Medulla oblongata (tissue), 1 donor: ENCODE measurements around the gene FUT7.

Experiments used
- DNase-seq: peaks from one replicate; pipeline ENCODE4 v3.0.0-alpha.2; 2015; ENCODE audit errors: extremely low spot score

The FUT7 gene

DNA sequence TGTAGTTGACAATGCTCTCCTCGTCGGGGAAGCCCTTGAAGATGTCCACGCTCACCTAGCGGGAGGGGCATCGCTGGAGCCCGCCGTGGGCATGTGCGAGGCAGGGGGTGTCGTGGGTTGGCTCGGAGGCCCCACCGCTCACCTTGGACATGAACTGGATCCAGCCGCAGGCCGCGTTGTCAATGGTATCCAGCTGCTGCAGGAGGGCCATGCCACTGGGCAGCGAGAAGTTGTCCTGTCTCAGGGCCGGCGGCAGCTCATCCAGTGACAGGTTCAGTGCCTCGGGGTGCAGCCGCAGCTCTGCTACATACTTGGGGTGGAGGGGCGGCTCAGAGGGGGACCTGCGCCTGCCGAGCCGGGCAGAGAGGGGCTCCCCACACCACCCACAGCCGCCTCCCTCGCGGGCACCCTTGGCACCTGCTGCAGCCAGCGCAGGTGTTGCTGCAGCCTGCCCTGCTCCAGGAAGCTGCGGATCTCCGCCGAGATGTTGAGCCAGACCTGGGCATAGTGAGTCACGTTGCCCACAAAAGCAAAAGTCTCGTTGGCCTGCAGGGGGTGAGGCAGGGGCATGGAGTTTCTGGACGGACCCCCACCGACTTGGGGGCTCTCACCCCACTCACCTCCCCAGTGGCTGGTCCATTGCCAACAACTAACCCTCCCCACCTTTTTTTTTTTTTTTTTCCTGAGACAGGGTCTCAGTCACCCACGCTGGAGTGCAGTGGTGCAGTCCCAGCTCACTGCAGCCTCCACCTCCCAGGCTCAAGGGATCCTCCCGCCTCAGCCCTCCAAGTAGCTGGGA, 12.9 kb downstream of the FUT7 start:
- no peak for DNase-seq

DNA sequence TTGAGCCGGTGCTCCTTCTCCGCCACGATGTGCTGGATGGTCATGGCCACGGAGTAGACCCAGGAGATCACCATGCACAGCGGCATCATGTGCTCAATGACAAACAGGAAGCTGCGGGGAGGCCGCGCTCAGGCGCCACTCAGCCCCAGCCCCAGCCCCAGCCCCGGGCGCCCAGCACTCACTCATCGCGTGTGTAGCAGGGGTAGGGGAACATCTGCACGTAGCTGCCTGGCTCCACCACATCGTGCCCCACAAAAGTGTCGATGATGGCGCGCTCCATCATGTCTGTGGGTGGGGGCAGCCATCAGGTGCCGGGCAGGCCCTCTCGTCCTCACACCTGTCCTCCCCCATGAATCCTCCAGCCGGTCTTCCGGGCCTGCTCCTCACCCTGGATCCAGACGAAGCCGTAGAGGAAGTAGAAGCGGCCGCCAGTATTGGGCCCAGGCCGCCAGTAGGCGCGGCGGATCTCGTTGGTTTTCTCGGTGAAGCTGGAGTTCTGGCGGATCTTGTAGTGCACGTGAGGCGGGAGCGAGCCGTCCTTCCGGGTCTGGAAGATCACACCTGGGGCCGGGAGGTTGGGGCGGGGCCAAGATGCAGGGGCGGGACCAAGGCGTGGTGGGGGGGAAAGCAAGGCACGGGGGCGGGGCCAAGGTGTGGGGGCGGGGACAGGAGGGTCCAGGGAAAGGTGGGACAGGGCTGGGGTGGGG, 13.9 kb downstream of the FUT7 start:
- no peak for DNase-seq

DNA sequence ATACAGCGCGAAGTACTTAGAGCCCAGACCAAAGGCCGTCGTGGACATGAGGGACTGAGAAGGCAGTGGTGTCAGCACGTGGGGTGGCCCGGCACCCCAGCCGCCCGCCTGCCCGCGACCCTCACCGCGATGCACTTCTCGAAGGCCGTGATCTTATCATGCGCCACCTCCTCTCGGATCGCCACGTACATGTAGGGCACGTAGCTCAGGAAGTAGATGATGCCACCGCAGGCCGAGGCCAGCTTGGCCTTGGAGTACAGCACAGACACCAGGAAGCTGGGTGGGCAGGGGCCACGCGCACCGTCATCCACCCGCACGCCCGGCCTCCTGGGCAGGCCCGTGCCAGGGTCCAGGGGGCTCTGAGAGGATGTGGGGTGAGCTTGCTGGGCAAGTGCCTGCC, 14.8 kb downstream of the FUT7 start:
- DNase-seq = no peak

DNA sequence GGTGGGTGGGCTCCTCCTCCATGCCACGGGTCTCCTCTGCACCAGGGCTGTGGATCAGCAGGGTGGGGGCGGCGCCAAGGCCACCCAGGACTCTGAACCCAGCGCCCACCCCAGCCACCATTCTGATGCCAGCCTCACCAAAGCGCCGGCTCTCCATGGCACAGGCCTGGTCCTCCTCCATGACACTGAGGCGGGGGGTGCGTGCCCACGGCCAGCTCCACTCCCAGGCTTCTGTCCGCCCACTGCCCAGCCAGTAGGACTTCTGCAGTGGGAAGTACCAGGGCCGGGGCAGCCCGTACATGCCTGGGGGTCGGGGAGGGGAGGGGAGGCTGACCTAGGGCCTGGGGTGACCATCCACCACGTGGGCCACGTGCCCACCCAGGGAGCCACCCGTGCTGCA, 15.5 kb downstream of the FUT7 start:
- no peak for DNase-seq

DNA sequence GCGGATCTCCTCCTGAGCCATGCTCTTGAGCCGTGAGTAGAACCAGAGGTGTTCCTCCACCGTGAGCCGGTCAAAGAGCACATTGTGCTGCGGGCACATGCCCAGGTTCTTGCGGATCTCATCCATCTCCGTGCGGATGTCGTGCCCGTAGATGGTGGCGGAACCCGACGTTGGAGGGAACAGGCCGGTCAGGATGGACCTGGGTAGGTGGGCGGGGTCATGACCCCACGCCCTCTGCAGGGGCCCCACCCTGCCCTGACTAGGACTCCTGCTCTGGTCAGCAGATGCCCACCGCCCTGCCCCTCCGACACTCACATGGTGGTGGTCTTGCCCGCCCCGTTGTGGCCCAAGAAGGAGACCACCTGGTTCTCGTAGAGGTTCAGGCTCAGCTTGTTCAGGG, 15.9 kb downstream of the FUT7 start:
- no peak for DNase-seq

DNA sequence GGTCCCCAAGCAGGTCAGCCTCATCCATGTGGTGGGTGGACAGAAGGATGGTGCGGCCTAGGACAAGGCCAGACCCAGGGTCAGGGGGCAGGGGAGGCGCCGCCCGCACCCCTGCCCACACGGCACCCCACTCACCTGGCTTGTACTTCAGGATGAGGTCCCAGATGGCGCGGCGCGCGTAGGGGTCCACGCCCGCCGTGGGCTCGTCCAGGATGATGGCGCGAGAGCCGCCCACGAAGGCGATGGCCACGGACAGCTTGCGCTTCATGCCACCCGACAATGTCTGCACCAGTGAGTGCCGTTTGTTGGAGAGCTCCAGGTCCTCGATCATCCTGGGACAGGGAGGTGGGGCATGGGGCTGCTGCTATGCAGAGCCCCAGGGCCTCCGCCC, 16.4 kb downstream of the FUT7 start:
- DNase-seq = no peak

DNA sequence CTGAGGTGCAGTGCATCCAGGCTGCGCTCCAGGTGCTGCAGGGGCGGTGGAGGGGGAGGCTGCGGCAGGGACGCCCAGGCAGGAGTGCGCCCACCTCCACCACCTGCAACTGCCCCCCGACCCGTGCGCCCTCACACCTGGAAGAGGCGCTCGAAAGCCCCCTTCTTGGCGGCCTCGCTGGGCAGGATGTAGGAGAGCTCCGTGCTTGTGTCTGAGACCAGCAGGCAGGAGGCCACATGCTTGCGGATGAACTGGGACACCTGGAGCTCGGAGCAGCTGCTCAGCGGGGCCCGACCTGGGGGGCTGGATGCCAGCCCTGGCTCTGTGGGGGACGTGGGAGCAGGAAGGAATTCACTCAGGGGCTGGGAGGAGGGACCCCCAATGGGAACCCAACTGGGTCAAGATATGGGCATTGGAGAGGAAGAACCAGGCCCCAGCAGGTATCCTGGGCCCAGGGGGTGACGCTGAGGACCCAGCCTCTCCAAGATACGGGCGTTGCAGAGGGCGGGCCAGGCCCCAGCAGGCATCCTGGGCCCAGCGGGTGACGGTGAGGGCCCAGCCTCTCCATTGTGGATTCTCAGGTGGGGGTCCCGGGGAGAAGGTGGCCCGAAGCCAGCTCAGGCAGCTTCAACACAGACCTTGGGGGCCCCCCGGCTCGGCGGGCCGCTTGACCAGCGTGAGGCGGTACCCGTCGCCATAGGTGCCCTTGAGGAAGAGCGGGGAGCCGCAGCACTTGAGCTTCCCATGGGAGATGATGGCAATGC, 16.9 kb downstream of the FUT7 start:
- no peak for DNase-seq

DNA sequence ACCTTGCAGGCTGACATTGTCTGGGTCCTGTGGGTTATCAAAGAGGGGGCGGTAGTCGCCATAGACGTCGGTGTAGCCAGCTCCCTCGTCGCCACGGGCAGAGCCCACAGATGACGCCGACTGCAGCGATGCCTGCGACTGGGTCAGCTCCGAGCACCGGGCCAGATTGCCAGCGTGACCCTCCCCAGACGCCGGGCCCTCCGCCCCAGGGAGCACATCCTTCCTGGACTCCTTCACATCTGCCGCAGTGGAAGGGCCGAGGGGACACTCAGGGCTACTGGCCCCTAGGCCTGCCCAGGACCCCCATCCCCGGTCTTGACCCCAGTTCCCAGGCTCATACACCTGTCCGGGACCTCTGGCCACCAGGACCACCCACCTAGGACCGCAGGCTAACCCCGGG, 17.7 kb downstream of the FUT7 start:
- DNase-seq = no peak

DNA sequence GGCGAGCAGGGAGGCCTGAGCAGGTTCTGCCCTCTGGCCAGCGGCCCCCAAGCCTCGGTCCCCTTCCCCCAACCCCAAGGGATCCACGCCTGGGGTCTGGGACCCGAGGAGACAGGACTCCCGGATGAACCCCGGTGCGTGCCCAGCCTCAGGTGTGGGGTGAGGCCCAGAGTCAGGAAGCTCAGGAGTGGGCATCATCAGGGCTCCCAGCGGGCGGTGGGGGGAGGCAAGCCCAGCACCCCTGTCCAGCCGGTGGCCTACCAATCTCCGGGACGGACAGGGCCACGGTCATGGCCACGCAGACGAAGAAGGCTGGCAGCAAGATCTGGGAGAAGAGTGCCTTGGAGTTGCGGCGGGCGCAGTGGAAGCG, 18.3 kb downstream of the FUT7 start:
- no peak for DNase-seq

DNA sequence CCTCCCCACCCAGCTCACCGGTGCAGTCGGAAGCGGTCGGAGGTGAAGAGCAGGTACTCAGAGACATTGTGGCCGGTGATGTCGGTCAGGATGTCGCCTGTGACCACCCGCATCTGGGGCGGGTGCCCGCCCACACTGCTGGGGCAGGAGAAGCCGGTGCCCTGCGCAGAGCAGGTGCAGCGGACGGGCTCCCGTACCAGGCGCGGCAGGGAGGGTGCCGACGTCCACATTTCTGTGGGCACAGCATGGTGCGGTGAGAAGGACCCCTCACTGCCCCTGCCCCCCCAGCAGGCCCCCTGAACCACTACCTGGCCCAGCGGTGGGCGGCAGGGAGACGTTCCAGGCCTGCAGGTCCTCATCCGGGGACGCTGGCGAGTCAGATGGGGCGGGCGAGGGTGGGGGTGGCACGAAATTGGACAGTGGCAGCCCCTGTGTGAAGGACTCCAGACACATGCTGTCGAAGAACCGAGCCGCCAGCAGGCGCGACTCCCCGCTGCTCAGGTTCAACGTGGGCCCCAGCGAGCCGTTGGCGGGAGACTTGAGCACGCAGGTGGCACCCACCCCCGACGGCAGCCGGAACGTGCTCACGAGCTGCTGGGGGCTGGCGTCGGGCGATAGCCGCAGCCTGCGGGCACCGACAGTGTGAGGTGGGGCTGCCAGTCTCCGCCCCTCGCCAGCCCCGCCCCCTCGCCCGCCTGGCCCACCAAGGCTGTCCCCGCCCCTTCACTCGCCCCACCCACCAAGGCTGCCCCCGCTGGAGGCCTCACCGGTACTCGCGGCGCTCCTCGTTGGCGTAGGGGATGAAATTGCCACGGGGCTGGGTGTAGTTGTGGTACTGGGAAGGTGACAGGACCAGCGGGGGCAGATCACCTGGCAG, 19.0 kb downstream of the FUT7 start:
- DNase-seq = no peak

DNA sequence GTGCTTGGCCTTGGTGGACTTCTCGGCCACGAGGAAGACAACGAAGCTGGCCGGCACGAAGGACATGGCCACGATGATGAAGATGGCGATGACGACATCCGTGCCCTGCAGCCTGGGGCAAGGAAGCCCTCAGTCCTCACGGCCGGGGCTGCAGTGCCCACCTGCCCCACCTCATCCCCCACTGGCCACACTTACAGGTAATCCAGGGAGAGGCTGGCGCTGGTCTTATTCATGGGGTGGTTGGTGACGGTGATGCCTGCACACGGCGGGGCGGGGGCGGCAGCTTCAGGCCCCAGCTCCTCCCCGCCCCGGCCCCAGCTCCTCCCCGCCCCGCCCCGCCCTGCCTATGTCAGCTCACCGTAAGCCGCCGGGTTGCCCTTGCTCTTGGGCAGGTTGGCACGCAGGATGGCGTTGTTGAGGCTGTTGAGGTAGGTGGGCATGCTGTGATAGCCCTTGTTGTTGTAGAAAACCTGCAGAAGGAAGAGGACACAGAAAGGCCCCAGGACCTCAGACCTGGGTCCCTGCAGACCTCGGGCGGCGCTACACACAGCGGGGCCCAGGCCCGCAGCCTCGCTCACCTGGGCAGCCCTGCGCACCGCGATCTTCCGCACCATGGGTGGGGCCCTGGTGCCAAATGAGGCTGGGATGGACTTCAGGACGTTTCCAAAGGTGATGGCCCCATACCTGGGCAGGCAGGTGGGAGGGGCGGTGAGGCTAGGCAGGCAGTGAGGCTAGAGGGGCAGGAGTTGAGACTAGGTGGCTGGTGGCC, 19.8 kb downstream of the FUT7 start:
- DNase-seq = no peak

DNA sequence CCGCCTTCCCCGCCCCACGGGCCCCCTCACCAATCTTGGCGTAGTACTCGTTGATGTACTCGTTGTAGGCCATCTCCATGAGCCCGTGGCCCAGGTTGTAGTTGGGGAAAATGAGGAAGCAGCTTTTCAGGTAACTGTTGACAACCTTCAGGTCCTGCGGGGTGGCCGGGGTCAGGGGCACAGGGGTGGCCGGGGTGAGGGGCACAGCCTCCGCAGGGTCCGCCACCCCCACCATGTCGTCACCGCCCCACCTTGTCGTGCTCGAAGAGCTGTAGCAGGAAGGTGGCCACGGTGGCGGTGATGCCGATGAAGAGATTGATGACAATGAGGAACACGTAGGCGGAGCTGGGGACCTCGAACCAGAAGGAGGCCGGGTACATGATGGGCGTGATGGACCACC, 20.7 kb downstream of the FUT7 start:
- DNase-seq = no peak

DNA sequence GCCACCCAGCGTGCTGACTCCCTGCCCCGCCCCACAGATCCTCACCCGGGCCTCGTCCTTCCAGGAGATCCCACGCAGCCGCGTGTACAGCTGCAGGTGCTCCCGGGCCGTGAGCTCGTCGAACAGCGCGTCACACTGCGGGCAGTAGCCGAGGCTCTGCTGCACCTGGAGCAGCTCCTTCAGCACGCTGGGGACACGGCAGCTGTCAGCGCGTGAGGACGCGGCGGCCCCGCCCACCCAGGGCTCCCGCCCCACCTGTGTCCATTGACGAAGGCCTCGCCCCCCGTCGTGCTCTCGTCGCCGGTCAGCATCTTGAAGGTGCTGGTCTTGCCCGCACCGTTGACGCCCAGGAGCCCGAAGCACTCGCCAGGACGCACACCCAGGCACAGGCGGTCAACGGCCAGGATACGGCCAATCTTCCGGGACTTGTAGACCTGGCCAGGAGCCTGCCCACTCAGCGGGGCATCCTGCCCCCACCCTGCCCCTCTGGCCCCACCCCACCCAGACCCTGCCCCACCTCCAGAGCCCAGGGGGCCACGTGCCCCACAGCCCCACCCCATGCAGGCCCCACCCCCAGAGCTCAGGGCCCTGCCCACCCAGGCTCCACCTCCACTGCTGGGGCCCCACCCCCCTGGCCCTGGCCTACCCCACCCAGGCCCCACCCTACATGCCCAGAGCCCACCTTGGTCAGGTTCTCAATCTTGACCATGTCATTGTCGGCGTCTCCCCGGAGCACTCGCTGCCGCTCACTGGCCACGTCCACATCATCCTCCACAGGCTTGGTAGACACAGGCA, 21.8 kb downstream of the FUT7 start:
- DNase-seq = no peak

DNA sequence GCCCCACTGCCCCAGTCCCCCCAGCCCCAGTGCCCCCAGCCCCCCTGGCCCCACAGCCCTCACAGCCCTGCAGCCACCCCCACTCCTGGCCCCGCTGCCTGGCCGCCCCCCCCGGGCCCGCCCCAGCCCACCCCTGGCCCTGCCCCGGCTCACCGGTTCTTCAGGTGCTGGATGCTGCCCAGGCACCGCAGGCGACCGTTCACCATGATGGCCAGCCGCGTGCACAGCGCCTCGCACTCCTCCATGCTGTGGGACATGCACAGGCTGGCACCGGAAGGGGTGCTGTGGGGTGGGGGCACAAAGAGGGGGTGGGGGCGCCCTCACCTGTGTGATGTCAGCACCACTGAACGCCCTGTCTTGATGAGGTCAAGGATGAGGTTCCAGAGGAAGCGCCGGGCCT, 22.7 kb downstream of the FUT7 start:
- no peak for DNase-seq

DNA sequence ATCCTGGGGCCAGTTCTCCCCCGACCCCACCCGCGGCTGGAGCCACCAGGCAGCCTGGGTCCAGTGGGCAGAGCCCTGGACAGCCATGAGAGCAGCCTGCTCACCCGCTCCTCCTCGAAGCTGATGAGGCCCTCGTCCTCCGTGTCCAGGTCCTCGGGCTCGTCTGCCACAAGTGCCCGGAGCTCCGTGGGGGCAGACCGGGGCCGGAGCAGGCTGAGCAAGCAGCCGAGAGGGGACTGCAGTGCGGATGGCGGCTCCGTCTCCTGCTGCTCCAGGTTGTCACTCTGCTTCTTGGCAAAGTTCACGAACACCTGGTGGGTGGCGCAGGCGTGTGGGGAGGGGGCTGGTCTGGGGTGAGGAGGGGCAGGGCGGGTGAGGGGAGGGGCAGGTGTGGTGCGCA, 23.6 kb downstream of the FUT7 start:
- no peak for DNase-seq

DNA sequence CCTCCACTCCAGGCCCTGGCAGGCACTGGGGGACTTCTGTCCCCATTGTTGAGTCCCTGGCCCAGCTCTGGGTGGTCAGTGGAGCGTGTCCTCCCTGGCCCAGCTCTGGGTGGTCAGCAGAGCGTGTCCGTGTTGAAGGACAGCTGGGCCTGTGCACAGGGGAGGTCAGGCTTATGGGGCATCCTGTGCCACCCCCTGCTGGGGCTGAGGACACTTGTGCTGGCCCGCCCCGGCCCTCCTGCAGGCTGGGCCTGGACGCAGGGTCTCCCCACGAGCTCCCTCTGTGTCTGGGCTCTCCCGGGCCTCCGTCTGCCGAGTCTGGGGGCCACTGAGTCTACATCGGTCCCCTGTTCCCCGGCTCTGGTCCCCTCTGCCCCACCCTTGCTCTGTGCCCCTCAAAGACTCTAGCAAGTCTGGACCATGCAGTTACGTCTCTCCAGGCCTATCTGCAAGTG, 24.0 kb downstream of the FUT7 start:
- DNase-seq = no peak

DNA sequence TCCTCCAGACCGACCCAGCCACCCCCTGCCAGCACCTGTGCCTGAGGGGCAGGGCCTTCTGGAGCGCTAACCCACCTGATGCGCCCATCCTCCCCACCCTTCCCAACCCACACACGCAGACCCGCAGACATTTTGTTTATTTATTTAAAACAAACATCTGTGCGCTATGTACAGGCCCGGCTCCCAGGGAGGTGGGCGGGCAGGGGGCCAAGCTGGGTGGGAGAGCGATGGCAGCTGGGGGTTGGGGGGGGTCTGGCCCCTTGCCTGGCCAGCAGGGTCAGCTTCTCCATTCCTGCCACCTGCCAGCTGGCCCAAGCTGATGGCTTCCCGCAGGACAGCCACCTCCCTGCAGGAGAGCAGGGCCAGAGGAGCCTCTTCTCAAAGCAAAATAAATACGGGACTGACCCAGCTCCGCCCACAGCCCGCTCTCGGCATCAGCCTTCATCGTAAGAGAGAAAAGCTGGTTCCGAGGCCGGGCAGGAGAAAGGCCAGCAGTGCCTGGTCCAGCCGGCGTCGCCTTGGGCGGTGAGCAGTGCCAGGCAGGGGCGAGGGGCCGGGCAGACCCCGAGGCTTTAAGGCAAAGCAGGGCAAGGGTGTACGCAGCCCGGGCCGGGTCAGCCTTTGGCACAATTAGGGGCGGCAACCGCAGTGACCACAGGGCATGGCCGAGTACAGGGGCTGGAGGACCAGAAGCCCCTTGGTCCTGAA, 24.6 kb downstream of the FUT7 start:
- DNase-seq = no peak

DNA sequence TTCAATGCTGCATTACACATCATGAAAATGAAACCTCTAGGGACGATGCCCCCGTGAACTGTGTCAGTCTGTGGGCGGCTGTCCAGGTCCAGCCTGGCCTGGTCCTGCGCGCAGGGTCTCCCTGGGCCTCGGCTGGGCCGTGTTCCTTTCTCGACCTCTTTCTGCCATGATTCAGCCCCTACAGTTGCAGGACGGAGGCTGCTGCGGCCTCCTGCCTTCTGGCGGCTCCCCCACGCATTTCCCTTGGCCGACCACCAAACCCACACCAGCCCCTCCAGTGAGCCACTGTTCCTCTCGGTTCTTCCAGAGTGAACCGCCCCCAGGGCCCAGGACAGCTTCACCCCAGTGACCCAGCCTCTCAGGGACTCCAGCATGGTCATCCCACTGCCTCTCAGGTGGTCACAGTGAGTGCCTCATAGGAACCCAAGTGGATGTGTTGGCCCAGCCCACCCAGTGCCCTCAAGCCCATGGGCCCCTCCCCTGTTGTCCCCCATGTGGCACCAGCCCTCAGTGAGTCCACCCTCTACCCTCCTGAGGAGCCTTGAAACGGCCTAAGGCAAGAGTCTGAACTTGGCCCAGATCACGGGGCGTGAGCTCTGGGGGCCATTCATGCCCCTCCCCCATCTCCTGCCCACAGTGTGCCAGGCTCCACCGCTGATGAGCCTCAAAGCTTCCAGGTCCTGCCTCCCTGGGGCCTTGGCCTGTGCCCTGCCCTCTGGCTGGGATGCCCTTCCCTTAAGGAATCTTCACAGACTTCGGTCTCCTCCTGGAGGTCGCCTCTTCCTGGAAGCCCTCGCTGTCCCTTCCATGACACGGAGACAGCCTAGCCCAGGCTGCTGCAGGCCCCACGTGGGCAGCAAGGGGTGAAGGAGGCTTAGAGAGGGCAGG, 25.5 kb downstream of the FUT7 start:
- DNase-seq = peak; percentile 27
